NB4 (cell line): Measurements from ENCODE around the gene FOXE1.

Source experiments
- DNase-seq: peaks from one replicate; pipeline ENCODE4 v3.0.0; 2010; ENCODE audit warnings: low read depth
- H3K4me3 ChIP-seq: one replicate; pipeline ENCODE4 v1.5.1; 2011; ENCODE audit warnings: mild to moderate bottlenecking, low read depth, low read length, moderate library complexity
- CTCF ChIP-seq: IDR thresholded peaks from one replicate; pipeline ENCODE4 v1.5.1; 2012; ENCODE audit warnings: low read depth, low read length
- MYC ChIP-seq: IDR thresholded peaks from 2 replicates; pipeline ENCODE4 v1.6.1; 2011; ENCODE audit warnings: low read depth, low read length
- POLR2A ChIP-seq: IDR thresholded peaks from 2 replicates; pipeline ENCODE4 v1.6.1; 2011; ENCODE audit warnings: mild to moderate bottlenecking; ENCODE audit not compliant: insufficient read length; ENCODE audit errors: extremely low read depth
- TF ChIP-seq, protein P1 (sequence below): IDR thresholded peaks from 2 replicates; pipeline ENCODE4 v1.6.1; 2011; ENCODE audit warnings: low read depth, low read length

FOXE1 gene

DNA sequence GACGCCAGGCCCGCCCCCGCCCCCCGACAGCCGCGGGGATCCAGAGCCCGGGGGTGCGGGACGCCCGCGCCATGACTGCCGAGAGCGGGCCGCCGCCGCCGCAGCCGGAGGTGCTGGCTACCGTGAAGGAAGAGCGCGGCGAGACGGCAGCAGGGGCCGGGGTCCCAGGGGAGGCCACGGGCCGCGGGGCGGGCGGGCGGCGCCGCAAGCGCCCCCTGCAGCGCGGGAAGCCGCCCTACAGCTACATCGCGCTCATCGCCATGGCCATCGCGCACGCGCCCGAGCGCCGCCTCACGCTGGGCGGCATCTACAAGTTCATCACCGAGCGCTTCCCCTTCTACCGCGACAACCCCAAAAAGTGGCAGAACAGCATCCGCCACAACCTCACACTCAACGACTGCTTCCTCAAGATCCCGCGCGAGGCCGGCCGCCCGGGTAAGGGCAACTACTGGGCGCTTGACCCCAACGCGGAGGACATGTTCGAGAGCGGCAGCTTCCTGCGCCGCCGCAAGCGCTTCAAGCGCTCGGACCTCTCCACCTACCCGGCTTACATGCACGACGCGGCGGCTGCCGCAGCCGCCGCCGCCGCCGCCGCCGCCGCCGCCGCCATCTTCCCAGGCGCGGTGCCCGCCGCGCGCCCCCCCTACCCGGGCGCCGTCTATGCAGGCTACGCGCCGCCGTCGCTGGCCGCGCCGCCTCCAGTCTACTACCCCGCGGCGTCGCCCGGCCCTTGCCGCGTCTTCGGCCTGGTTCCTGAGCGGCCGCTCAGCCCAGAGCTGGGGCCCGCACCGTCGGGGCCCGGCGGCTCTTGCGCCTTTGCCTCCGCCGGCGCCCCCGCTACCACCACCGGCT is 1.0 kb downstream of the FOXE1 start:
- H3K4me3 ChIP-seq: no peak overlapping the region
- DNase-seq: peak; percentile 73
- TF ChIP-seq CTCF: no peak
- TF ChIP-seq, protein P1, sequence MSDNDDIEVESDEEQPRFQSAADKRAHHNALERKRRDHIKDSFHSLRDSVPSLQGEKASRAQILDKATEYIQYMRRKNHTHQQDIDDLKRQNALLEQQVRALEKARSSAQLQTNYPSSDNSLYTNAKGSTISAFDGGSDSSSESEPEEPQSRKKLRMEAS: no peak
- TF ChIP-seq MYC: no peak
- TF ChIP-seq POLR2A: no peak

- H3K4me3 ChIP-seq: no peak overlapping the region
- TF ChIP-seq, protein P1: no peak
- no peak for DNase-seq
Observed at GRCh38 chr9:97854696-97855485, 1.9 kb downstream of the FOXE1 start.

DNA sequence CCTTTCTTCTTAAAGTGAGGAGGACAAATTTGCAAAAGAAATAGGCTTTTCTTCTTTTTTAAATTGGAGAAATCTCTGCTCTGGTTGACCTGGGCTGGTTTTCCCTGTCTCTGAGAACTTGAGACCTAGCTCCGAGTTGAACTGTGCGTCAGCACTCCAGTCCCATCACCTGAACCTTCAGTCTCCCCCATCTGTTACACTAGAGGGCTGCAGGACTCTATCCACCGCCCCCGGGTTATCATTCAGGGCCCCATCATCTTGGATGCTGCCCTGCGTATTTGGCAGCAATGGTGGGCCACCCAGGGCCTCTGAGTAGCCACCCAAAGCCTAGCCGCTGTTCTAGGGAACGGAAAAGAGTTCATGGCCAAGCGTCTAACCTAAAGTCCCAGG is 2.5 kb downstream of the FOXE1 start:
- no peak for DNase-seq
- no peak overlapping the region for H3K4me3 ChIP-seq
- no peak for TF ChIP-seq POLR2A
- TF ChIP-seq, protein P1: no peak
- no peak for TF ChIP-seq CTCF
- TF ChIP-seq MYC: no peak

GRCh38 chr9:97855899-97856298 is 2.9 kb downstream of the FOXE1 start:
- no peak for DNase-seq
- TF ChIP-seq MYC (no peak), POLR2A (no peak), CTCF (no peak)
- TF ChIP-seq, protein P1: no peak
- H3K4me3 ChIP-seq: no peak overlapping the region

- no peak overlapping the region for H3K4me3 ChIP-seq
- DNase-seq: no peak
Observed at GRCh38 chr9:97856857-97857605, 4.0 kb downstream of the FOXE1 start.

More at GRCh38 chr9:97856857-97857605, 4.0 kb downstream of the FOXE1 start:
- no peak for TF ChIP-seq CTCF
- no peak for TF ChIP-seq POLR2A
- TF ChIP-seq MYC: no peak
- TF ChIP-seq, protein P1: no peak
